Measurements from ENCODE around the gene GLRX3.

Gene GLRX3

GRCh38 chr10:130213286-130214080 is 77.3 kb downstream of the GLRX3 start:
- no peak for DNase-seq

GRCh38 chr10:130214431-130214830 is 78.2 kb downstream of the GLRX3 start:
- no peak for DNase-seq

DNA sequence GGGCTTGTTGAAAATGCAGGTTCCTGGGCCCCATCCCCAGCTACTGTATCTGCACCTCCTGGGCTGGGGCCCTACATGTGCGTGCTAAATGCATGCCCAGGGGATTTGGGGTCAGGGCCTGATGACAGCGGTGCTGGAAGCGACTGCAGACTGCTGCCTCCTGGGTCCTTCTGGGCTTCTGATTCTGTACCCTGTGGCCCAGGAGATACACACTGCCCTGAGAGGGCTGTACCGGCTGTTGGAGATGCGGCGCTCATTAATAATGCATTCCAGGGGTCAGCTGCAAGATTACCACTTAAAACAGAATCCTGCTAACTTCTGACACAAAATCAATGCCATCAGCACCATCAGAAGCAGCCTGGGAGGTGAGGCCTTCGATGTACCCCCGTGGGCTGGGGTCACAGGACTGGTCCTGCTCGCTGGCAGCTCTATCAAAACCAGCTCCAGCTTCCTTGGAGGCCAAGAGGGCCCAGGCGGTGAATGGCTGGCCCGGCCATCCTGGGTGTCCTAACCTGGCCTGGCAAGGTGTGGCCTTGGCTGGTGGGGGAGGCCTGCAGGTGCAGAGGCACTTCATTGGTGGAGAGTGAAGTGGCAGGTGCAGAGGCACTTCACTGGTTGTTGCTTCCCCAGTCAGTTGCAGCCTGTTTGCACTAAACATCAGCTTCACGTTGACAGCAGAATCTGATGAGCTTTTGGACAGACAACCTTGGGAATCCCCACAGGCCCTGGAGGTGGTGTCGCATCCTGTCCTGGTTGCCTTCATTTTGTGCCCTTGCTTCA is 79.2 kb downstream of the GLRX3 start:
- no peak for DNase-seq

DNA sequence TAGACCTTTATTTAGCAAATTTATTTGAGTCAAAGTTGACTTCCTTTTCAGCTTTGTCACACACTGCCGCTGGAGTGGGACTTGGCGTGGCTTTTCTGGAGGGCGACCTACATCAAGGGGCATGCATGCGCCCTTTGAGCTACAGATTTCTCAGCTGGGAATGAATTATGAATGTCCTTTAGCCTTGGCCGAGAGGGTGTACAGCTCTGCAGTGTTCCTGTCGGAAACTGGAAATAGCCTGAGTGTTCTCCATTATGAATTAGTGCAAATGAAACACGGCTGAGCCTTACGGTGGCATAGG is 79.7 kb downstream of the GLRX3 start:
- no peak for DNase-seq

DNA sequence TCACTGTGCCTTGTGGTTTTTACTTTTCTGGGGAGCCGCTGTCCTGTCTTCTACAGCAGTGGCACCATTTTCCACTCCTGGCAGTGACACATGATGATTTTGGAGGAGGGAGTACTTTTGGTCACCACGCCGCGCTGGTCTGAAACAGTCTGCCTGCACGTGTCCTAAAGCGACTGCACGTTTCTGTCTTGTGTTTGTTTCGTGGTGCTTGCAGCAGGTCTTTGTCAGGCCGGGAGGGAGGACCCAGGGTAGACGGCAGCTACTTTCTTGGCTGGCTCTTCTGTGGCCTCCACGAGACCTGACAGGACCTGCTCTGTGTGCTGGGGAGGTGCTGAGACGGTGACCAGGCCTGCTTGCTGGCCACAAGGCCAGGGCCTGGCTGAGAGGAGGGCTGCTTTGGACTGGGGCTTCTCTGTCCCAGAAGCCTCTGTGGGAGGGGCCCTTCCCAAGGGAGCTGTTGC is 82.0 kb downstream of the GLRX3 start:
- no peak for DNase-seq

- DNase-seq: no peak
Observed at GRCh38 chr10:130218936-130219335, 82.7 kb downstream of the GLRX3 start.

DNA sequence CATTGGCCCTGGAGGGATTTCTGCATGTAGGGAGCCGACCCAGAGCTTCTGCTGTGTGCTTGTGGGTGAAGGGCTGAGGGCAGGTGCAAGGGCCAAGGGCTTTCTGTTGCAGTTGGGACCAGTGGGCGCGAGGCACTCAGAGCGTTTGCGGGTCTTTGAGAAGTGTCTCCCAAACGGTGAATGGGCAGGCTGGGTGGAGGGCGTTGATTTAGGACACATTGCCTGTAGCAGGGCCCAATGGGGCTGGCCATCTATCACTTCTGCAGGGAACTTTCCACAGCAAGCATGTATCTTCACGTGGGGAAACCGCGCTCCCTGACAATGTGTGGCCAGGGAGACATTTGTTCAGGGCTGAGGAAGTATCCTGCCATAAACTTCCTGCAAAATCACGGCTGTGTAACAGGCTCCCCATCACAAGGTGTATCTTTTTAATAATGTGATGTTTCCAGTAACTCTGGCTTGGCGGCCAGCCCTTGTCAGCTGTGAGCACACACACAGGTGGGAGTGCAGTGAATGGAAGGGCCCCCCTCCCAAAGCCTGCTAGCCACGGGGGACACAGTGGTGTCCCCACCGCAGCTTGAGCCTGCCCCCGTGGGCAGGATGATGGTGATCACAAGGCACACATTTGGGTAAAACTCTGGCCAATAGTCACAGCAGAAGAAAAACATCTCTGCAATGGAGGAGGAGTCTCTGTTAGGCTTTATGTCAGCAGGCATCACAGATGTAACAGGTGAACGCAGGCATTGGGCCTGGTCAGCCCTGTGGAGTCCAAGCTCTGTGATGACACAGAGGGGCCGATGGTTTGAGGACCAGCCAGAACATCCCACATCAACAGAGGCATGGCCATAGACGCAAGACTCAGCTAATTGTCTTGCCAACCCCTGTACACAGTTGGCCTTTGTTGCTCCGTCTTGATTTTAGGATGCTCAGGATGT is 84.3 kb downstream of the GLRX3 start:
- DNase-seq: no peak

GRCh38 chr10:130221456-130222375 is 85.5 kb downstream of the GLRX3 start:
- DNase-seq: no peak

DNA sequence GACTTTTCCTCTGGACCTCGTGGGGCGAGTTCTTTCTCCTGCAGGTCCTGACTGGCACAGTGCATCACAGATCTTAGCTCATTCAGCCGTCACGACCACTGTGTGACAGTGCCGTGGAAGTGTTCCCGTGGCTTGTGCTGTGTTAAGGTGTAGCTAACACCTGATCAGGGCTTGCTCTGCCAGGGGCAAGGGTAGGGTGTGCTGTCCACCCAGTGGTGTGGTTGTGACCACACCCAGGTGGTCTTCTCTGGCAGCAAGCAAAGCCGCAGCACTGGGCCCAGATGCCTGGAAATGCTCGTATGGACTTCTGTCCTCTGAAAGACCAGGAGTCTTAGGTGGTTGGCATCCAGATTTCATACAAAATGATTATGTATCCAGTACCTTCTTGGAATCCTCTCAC is 86.2 kb downstream of the GLRX3 start:
- DNase-seq: no peak

DNA sequence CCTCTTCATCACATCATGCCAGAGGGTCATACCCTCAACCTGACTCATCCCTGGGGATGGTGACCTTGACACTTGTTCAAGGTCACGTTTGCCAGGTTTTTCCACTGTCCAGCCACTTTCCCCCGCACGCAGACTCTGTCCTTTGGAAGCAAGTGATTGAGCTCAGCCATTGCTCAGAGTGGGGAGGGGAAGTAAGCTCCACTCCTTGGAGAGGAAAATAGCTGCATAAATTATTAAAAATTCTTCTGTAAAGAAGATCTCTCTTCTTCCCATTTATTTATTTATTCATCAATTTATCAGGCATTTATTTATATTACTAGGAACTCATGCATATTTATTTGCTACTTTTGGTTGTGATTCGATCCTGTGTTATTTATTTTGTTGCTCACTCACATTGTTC is 88.0 kb downstream of the GLRX3 start:
- no peak for DNase-seq

DNA sequence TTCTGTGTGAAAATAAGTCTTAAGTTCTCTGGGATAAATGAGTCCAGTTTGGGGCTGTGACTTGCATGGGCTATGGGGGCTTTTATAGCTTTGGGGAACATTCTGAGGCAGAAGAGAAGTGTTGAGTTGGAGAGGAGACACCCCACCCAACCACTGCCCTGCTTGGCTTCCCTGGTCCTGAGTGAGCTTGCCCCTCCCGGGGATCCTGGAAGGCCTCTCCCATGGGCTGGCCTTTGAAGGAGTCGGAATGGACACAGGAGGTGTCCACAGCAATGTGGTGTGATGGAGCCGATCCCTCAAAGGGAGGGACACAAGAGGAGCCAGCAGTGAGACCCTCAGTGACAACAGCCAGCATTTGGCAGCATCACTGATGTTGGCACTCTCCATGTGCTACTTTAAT is 89.8 kb downstream of the GLRX3 start:
- DNase-seq: no peak

- no peak for DNase-seq
Observed at GRCh38 chr10:130227883-130228282, 91.7 kb downstream of the GLRX3 start.

All from activated T-cell treated with anti-CD3 and anti-CD28 coated beads, Interleukin-2, amount 50 U/mL, for 1 hour (primary cell).